Stomach (tissue), 9 donors: Measurements from ENCODE around the gene BCL2L12. TPM values are rescaled to one million over a fixed set of nuclear protein-coding genes. Genes with fewer than 3 reads are reported as not detected.

Experiments used
- DNase-seq, 2 donors: peaks; one replicate each; pipeline versions ENCODE4 v3.0.0 to v3.0.0-alpha.2; 2013 to 2019
- H3K27ac ChIP-seq, 5 donors: fragments of 200-600 bp in 4 of 5; sonication (generic) in 4 of 5; one replicate each; pipeline ENCODE4 v1.5.1; 2013 to 2019; ENCODE audit warnings: mild to moderate bottlenecking in 1 of 5, moderate library complexity in 1 of 5
- H3K27me3 ChIP-seq, 3 donors: fragments of 200-600 bp; sonication (generic); one replicate each; pipeline ENCODE4 v1.5.1; 2017 to 2019; ENCODE audit warnings: mixed run types in 1 of 3
- H3K36me3 ChIP-seq, 4 donors: fragments of 200-600 bp; sonication (generic); 1 replicate in 3 of 4; 2 replicates in 1 of 4; pipeline ENCODE4 v1.5.1; 2016 to 2019
- H3K4me1 ChIP-seq, 4 donors: fragments of 200-600 bp; sonication (generic); one replicate each; pipeline ENCODE4 v1.5.1; 2016 to 2019
- H3K4me3 ChIP-seq, 4 donors: fragments of 200-600 bp; sonication (generic) in 3 of 4; one replicate each; pipeline ENCODE4 v1.5.1; 2016 to 2019; ENCODE audit warnings: mild to moderate bottlenecking in 1 of 4
- H3K9me3 ChIP-seq, 4 donors: fragments of 200-600 bp; sonication (generic); one replicate each; pipeline ENCODE4 v1.5.1; 2016 to 2019
- EP300 ChIP-seq: sonication (generic); formaldehyde crosslinking; IDR thresholded peaks from one replicate; pipeline ENCODE4 v1.6.1; 2017; ENCODE audit warnings: antibody characterized with exemption
- POLR2A ChIP-seq, 4 donors: fragments of 450-650 bp; IDR thresholded peaks; one replicate each; pipeline ENCODE4 v1.6.1; 2016; ENCODE audit warnings: antibody characterized with exemption in 4 of 4, control low read depth in 2 of 4, mild to moderate bottlenecking in 1 of 4, moderate library complexity in 1 of 4
- POLR2AphosphoS5 ChIP-seq, 3 donors: sonication (generic); formaldehyde crosslinking; IDR thresholded peaks; one replicate each; pipeline ENCODE4 v1.6.1; 2016; ENCODE audit warnings: antibody characterized with exemption in 3 of 3
- WGBS, 5 donors: extraction: QIAGEN DNeasy Blood & Tissue Kit in 3 of 5; methylation state at CpG; one replicate each; pipeline versions ENCODE4 v1.1.5 to v1.1.7; 2013 to 2018; 5-methylcytosine and 5-hydroxymethylcytosine counted together
- intact Hi-C: fragments of 100-400 bp; cut with DNase I; formaldehyde crosslinking; loops from one replicate; pipeline ENCODE4 v1.15.1; 2023; ENCODE audit warnings: low total_unique reads
- polyA plus RNA-seq, 3 donors: library from polyadenylated mRNA; stranded (reverse); fragments of 200-250 nt; gene quantifications; one replicate each; pipeline ENCODE4 v1.2.3, GENCODE V29; 2013
- total RNA-seq, 5 donors: library from RNA; depleted of rRNA; stranded (reverse); fragments of >200 nt; gene quantifications; one replicate each; pipeline versions ENCODE4 v1.1.0 to v1.2.3, GENCODE V29; 2014 to 2016
- TF ChIP-seq, protein P1 (sequence below), 7 experiments: fragments of 450-650 bp in 4 of 7; fragments of 200-600 bp in 3 of 7; sonication (generic) in 3 of 7; IDR thresholded peaks; one replicate each; pipeline ENCODE4 v1.5.1; 2016 to 2019; ENCODE audit warnings: antibody characterized with exemption in 7 of 7, control low read depth in 2 of 7, mild to moderate bottlenecking in 1 of 7
- donor health status: healthy with polysubstance abuse.
- donor health status: Bipolar disorder and iron deficiency.
- donor health status: healthy.

Gene BCL2L12
- total and polyA plus RNA-seq, 8 donors, result 2.3 to 23.3 (median 9.4) TPM

DNA sequence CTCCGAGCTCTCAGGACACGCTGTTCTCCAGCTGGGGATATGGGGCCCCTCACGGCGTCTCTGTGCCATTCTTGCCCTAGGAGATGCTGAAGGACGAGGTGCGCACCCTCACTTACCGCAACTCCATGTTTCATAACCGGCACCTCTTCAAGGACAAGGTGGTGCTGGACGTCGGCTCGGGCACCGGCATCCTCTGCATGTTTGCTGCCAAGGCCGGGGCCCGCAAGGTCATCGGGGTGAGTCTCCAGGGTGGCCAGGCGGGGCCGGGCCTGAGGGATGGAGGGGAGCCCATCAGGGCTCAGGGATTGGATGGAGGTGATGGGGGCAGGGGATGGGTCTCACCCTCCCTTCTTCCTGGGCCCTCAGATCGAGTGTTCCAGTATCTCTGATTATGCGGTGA, 16.1 kb downstream of the BCL2L12 start:
- Histone ChIP-seq H3K4me3 (no peak overlapping the region), H3K27me3 (no peaks in the 10 kb centered on the region), H3K27ac (no peak overlapping the region), H3K4me1 (peaks cover 34 to 41% (median 39%) of the 10 kb centered on the region in 4 donors), H3K36me3 (peaks cover 53 to 70% (median 60%) of the 10 kb centered on the region in 4 donors), H3K9me3 (no peaks in the 10 kb centered on the region)
- no peak for DNase-seq
- intact Hi-C loops, result no loop called here
- TF ChIP-seq, protein P1, sequence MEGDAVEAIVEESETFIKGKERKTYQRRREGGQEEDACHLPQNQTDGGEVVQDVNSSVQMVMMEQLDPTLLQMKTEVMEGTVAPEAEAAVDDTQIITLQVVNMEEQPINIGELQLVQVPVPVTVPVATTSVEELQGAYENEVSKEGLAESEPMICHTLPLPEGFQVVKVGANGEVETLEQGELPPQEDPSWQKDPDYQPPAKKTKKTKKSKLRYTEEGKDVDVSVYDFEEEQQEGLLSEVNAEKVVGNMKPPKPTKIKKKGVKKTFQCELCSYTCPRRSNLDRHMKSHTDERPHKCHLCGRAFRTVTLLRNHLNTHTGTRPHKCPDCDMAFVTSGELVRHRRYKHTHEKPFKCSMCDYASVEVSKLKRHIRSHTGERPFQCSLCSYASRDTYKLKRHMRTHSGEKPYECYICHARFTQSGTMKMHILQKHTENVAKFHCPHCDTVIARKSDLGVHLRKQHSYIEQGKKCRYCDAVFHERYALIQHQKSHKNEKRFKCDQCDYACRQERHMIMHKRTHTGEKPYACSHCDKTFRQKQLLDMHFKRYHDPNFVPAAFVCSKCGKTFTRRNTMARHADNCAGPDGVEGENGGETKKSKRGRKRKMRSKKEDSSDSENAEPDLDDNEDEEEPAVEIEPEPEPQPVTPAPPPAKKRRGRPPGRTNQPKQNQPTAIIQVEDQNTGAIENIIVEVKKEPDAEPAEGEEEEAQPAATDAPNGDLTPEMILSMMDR (IDR thresholded peaks at IDR 0.05), result no peak
- no peak for TF ChIP-seq POLR2AphosphoS5 (IDR thresholded peaks at IDR 0.05)
- no peak for TF ChIP-seq POLR2A (IDR thresholded peaks at IDR 0.05)
- TF ChIP-seq EP300, result no peak
- WGBS, 5 donors, result 87 to 90% (median 88%) methylated on average over 19 of the region's 19 CpGs

DNA sequence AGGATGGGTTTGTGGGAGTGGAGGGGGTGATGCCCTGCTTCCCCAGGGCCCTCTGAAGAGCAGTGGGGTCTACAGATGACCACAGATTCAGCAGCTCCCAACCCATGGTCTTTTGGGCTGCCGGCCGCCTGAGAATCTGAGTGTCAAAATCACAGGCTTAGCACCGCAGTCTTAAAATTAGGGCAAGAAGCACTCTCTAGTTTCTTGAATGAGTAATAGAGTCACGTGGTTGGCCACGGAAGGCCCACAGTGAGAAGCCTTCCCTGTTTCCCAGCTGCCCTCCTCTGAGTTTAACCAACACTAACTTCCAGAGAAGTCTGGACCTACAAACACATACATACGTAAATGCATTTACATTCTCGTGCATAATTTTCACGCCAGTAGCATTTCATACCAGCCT, 16.5 kb downstream of the BCL2L12 start:
- no peak for DNase-seq
- Histone ChIP-seq H3K4me3 (no peak overlapping the region), H3K4me1 (peaks cover 34 to 41% (median 39%) of the 10 kb centered on the region in 4 donors), H3K36me3 (peaks cover 57 to 75% (median 64%) of the 10 kb centered on the region in 4 donors), H3K27ac (no peak overlapping the region), H3K9me3 (no peaks in the 10 kb centered on the region), H3K27me3 (no peaks in the 10 kb centered on the region)
- WGBS, 5 donors, result 88 to 94% (median 92%) methylated on average over 8 of the region's 8 CpGs
- intact Hi-C loops, result no loop called here
- TF ChIP-seq POLR2AphosphoS5 (IDR thresholded peaks at IDR 0.05), result no peak
- TF ChIP-seq POLR2A (IDR thresholded peaks at IDR 0.05), result no peak
- TF ChIP-seq, protein P1 (IDR thresholded peaks at IDR 0.05), result no peak
- TF ChIP-seq EP300, result no peak

DNA sequence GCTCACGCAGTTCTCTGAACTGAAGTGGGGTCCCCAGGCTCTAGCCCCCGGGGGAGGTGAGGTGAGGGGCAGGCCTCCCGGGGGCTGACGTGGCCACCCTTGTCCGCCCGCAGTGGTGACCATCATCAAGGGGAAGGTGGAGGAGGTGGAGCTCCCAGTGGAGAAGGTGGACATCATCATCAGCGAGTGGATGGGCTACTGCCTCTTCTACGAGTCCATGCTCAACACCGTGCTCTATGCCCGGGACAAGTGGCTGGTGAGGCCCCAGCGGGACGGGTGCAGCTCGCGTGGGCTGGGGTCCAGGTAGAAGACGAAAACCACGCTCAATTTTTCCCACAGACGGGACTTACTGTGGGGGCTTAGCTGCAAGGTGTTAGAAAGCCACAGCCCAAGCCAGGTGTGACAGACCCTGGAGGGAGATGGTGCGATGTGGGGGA, 18.1 kb downstream of the BCL2L12 start:
- Histone ChIP-seq H3K4me3 (no peak overlapping the region), H3K27me3 (peaks cover 0 to 1% (median 0%) of the 10 kb centered on the region in 3 donors), H3K27ac (no peak overlapping the region), H3K9me3 (no peaks in the 10 kb centered on the region), H3K4me1 (peaks cover 23 to 40% (median 26%) of the 10 kb centered on the region in 4 donors), H3K36me3 (peaks cover 59 to 90% (median 77%) of the 10 kb centered on the region in 4 donors)
- 91 to 96% (median 95%) methylated on average over 14 to 18 of the region's 18 CpGs for WGBS, 5 donors
- intact Hi-C loops, result no loop called here
- DNase-seq, result no peak
- TF ChIP-seq EP300 (no peak), POLR2A (IDR thresholded peaks at IDR 0.05) (no peak)
- TF ChIP-seq, protein P1 (IDR thresholded peaks at IDR 0.05), result no peak

DNA sequence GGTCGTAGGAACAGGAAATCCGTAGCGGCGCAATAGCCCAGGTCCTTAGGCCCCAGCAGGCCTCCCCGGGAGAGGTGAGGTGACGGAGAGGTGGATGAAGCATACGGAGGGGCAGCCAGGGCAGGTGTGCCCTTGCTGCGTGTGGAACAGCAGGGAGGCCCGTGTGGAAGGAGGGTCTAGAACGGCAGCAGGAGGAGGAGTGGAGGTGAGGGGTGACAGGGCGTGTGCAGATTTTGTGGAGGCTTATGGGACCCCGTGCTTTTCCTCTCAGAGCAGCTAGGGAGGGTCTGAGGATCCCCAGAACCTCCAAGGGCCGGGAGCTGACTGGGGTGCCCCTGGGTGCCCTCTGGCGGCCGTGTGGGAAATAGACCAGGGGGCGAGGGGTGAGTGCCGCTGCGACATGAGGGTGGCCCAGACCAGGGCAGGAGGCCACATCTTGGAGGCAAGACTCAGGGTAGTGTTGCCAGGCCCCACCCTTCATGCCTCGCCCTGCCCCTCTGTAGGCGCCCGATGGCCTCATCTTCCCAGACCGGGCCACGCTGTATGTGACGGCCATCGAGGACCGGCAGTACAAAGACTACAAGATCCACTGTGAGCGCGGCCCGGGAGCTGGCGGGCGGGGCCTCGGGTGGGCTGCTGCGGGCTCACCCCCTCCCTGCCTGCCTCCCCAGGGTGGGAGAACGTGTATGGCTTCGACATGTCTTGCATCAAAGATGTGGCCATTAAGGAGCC, 18.7 kb downstream of the BCL2L12 start:
- Histone ChIP-seq H3K4me3 (no peak overlapping the region), H3K36me3 (peaks cover 59 to 90% (median 77%) of the 10 kb centered on the region in 4 donors), H3K27me3 (peaks cover 0 to 7% (median under 1%) of the 10 kb centered on the region in 3 donors), H3K4me1 (peaks cover 22 to 40% (median 26%) of the 10 kb centered on the region in 4 donors), H3K27ac (no peak overlapping the region), H3K9me3 (no peaks in the 10 kb centered on the region)
- no peak for TF ChIP-seq POLR2AphosphoS5 (IDR thresholded peaks at IDR 0.05)
- no peak for TF ChIP-seq POLR2A (IDR thresholded peaks at IDR 0.05)
- no peak for TF ChIP-seq EP300
- TF ChIP-seq, protein P1 (IDR thresholded peaks at IDR 0.05), result peak in 2 of 7 experiments; percentile 34 to 47
- WGBS, 5 donors, result 69 to 83% (median 76%) methylated on average over 16 to 35 of the region's 35 CpGs
- DNase-seq, result no peak
- intact Hi-C loops, result no loop called here
